Stimulated activated effector memory CD8-positive, alpha-beta T cell treated with anti-CD3 and anti-CD28 coated beads, Interleukin-12 subunit alpha, Interleukin-12 subunit beta, amount 100 ng/mL, for 72 hours (primary cell): ENCODE results near the gene PRDM16.

Source experiments
- ATAC-seq: fragments of 150-1000 bp; cut with Tn5 transposase; 2 replicates; pipeline ENCODE4 v1.10.0; 2021
- DNase-seq, 2 donors: peaks; one replicate each; pipeline ENCODE4 v3.0.0; 2021 to 2022; ENCODE audit warnings: low spot score in 2 of 2
- H3K27ac Mint-ChIP-seq: one replicate; pipeline ENCODE4 v1.8.0; 2022; ENCODE audit warnings: mild to moderate bottlenecking, mixed read lengths
- H3K36me3 Mint-ChIP-seq: one replicate; pipeline ENCODE4 v1.8.0; 2022; ENCODE audit warnings: mild to moderate bottlenecking, mixed read lengths
- H3K4me1 Mint-ChIP-seq: one replicate; pipeline ENCODE4 v1.8.0; 2022; ENCODE audit warnings: mixed read lengths
- H3K4me3 Mint-ChIP-seq: one replicate; pipeline ENCODE4 v1.8.0; 2022; ENCODE audit warnings: mild to moderate bottlenecking, mixed read lengths
- H3K9me3 Mint-ChIP-seq: one replicate; pipeline ENCODE4 v1.8.0; 2022; ENCODE audit warnings: mixed read lengths

Gene PRDM16

DNA sequence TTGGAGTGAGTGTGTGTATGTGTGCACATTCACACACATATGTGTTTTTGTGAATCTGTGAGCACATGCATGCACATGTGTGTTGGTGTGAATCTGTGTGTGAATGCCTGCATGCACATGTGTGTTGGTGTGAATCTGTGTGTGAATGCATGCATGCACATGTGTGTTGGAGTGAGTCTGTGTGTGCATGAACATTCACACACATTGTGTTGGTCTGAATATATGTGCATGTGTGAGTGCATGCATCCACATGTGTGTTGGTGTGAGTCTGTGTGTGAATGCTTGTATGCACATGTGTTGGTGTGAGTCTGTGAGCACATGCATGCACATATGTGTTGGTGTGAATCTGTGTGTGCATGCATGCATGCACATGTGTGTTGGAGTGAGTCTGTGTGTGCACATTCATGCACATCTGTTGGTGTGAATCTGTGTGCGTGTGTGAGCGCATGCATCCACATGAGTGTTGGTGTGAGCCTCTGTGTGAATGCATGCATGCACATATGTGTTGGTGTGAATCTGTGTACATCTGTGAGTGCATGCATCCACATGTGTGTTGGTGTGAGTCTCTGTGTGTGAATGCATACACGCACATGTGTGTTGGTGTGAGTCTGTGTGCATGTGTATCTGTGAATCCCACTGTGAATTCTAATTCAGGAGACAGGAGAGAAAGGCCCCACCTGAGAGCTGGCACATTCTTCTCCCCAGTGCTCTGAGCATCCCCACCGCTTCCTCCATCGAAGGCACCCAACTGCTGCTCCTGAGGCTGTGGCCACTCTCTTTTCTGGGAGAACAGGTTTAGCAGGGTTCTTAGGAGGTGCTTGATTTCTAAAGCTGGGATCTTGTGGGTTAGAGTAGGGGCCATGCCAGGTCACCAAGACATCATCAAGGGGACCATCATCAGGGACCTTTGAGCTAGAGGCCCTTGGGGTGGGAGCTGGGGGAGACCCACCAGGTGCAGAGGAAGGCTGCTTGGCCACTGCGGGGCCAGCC, 267.9 kb downstream of the PRDM16 start:
- Mint-ChIP-seq H3K4me1 (no peaks in the 10 kb centered on the region), H3K4me3 (no peak overlapping the region), H3K9me3 (no peaks in the 10 kb centered on the region), H3K36me3 (no peaks in the 10 kb centered on the region), H3K27ac (no peak overlapping the region)
- ATAC-seq, result no peak
- no peak for DNase-seq

- Mint-ChIP-seq H3K36me3 (no peaks in the 10 kb centered on the region), H3K27ac (no peak overlapping the region), H3K4me3 (no peak overlapping the region), H3K9me3 (no peaks in the 10 kb centered on the region), H3K4me1 (no peaks in the 10 kb centered on the region)
- DNase-seq (no peak), ATAC-seq (no peak)
Observed at GRCh38 chr1:3337798-3338724, 269.1 kb downstream of the PRDM16 start.

- no peak overlapping the region for H3K27ac Mint-ChIP-seq
- no peaks in the 10 kb centered on the region for H3K4me1 Mint-ChIP-seq
- DNase-seq (no peak), ATAC-seq (no peak)
- H3K36me3 Mint-ChIP-seq, result no peaks in the 10 kb centered on the region
- no peak overlapping the region for H3K4me3 Mint-ChIP-seq
- H3K9me3 Mint-ChIP-seq, result peaks cover 4% of the 10 kb centered on the region
Observed at GRCh38 chr1:3338725-3339070, 269.7 kb downstream of the PRDM16 start.

GRCh38 chr1:3339856-3340255, 270.9 kb downstream of the PRDM16 start:
- DNase-seq (no peak), ATAC-seq (no peak)
- Mint-ChIP-seq H3K27ac (no peak overlapping the region), H3K4me1 (no peaks in the 10 kb centered on the region), H3K9me3 (peaks cover 12% of the 10 kb centered on the region), H3K36me3 (no peaks in the 10 kb centered on the region), H3K4me3 (no peak overlapping the region)

DNA sequence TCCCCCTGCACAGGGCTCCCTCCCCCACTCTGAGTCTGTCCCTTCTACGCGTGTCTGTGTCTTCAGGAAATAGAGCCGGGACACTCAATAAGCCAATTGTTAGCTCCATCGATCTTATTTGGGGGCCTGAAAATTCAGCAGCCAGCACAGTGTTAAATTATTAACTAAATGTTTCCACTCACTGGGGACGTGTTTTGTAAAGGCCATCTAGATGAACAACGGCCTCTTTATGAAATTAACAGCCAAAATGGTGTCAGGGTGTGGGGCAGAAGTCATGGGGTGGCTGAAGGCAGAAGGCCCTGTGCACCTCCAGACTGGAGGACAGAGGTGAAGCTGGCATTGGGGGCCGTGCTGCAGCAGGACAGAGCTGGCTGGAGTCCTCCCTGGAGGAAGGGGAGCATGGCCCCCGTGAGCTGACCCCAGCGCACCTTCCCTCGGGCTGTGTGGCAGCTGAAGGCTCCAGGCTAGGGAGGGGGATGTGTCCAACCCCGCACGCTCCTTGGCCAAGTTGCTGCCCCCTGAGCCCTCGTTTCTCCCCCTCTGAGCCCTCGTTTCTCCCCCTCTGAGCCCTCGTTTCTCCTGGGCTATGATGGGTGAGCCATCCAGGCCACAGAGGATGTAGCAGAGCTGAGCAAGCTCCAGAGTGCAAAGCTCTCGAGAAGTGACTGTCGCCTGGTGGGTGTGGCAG, 271.7 kb downstream of the PRDM16 start:
- no peaks in the 10 kb centered on the region for H3K36me3 Mint-ChIP-seq
- DNase-seq (no peak), ATAC-seq (no peak)
- H3K27ac Mint-ChIP-seq, result no peak overlapping the region
- H3K4me1 Mint-ChIP-seq, result no peaks in the 10 kb centered on the region
- H3K4me3 Mint-ChIP-seq, result no peak overlapping the region
- peaks cover 12% of the 10 kb centered on the region for H3K9me3 Mint-ChIP-seq

DNA sequence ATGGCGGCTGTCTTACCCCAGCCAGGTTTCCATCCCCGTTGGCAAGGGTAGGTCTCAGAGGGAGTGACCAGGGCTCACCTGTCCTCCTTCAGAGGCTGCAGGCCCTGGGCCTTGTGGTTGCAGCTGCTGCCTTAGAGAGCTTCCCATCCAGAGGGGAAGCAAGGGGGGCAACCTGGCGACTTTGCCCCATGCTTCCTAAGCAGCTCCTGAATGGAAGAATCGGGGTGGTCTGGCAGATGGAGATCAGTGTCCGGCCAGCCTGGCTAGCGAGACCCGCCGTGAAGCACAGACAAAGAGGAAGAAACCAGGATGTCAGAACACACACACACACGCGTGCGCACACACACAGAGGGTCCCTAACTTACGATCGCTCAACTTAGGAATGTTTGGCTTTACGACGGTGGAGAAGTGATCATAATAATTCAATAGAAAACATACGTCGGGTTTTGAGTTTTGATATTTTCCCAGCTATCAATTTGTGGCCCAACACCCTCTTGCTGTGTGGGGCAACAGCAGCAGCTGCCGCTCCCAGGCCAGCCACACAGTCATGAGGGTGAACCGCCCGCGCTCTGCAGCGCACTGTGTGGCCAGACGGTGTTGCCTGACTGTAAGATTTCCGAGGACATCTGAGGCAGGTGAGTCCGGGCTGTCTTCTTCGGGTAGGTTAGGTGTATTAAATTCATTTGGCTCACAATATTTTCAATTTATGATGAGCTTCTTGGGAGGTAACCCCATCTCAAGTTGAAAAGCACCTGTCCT, 272.4 kb downstream of the PRDM16 start:
- H3K4me3 Mint-ChIP-seq, result no peak overlapping the region
- peaks cover 12% of the 10 kb centered on the region for H3K9me3 Mint-ChIP-seq
- no peak overlapping the region for H3K27ac Mint-ChIP-seq
- DNase-seq, result no peak
- no peak for ATAC-seq
- H3K36me3 Mint-ChIP-seq, result no peaks in the 10 kb centered on the region
- no peaks in the 10 kb centered on the region for H3K4me1 Mint-ChIP-seq

DNA sequence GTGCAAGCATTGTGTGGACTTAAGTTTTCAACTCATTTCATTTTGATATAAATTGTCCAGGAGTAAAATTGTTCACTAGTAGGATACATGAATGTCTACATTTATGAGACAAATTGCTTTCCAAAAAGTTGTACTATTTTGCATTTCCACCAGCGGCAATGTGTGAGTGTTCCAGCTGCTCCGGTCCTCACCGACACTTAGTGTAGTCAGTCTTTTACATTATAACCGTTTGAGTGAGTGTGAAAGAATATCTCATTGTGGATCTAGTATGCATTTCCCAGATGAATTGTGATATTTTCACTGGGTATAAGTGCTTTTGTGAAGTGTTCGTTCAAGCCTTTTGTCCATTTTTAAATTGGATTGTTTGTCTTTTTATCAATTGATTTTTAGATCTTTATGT, 274.0 kb downstream of the PRDM16 start:
- ATAC-seq (no peak), DNase-seq (no peak)
- Mint-ChIP-seq H3K9me3 (peaks cover 12% of the 10 kb centered on the region), H3K4me3 (no peak overlapping the region), H3K4me1 (no peaks in the 10 kb centered on the region), H3K27ac (no peak overlapping the region), H3K36me3 (no peaks in the 10 kb centered on the region)

- Mint-ChIP-seq H3K9me3 (peaks cover 12% of the 10 kb centered on the region), H3K36me3 (no peaks in the 10 kb centered on the region), H3K27ac (no peak overlapping the region), H3K4me3 (no peak overlapping the region), H3K4me1 (no peaks in the 10 kb centered on the region)
- no peak for DNase-seq
- no peak for ATAC-seq
Observed at GRCh38 chr1:3344395-3344794, 275.4 kb downstream of the PRDM16 start.

DNA sequence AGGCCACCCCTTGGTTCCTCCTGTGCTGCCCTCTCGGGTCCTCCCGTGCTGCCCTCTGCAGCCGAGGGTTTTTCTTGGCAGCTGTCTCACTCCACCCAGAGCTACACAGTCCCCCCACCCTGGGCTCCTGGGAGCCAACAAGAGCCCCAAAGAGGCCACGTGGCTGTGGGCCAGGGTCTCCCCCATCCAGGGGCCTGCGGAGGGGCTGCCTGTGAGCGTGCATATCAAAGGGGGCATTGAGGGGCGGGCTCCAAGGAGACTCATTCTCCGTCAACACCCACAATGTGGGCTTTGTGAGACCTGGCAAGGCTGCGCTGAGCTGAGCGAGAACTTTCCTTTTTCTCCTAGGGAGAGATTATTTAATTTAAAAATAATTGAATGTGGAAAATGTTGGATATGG, 276.8 kb downstream of the PRDM16 start:
- no peak for ATAC-seq
- no peak for DNase-seq
- Mint-ChIP-seq H3K27ac (no peak overlapping the region), H3K4me1 (no peaks in the 10 kb centered on the region), H3K4me3 (no peak overlapping the region), H3K9me3 (peaks cover 12% of the 10 kb centered on the region), H3K36me3 (no peaks in the 10 kb centered on the region)

DNA sequence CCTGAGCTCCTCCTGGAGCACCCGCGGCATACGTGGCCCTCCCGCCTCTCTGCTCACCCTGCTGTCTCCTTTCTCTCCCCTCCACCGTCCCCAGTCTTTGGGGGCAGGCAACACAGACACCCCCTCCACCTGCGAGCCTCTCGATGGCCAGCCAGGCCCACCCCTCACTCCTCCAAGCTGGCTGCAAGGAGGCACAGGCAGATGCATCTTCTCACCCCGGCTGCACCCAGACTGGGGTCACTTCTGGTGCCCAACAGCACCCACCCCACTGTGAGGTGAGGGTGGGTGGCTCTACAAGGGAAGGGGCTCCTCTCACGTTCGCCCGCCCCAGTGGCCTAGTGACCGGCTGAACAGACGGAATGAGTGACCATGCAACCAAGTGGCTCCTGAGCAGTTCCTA, 277.5 kb downstream of the PRDM16 start:
- ATAC-seq (no peak), DNase-seq (no peak)
- Mint-ChIP-seq H3K36me3 (no peaks in the 10 kb centered on the region), H3K4me1 (no peaks in the 10 kb centered on the region), H3K9me3 (peaks cover 12% of the 10 kb centered on the region), H3K27ac (no peak overlapping the region), H3K4me3 (no peak overlapping the region)

GRCh38 chr1:3347257-3348020, 278.4 kb downstream of the PRDM16 start:
- DNase-seq, result no peak
- no peak overlapping the region for H3K4me3 Mint-ChIP-seq
- no peaks in the 10 kb centered on the region for H3K36me3 Mint-ChIP-seq
- no peak overlapping the region for H3K27ac Mint-ChIP-seq
- no peak for ATAC-seq
- H3K9me3 Mint-ChIP-seq, result peaks cover 12% of the 10 kb centered on the region
- H3K4me1 Mint-ChIP-seq, result no peaks in the 10 kb centered on the region

DNA sequence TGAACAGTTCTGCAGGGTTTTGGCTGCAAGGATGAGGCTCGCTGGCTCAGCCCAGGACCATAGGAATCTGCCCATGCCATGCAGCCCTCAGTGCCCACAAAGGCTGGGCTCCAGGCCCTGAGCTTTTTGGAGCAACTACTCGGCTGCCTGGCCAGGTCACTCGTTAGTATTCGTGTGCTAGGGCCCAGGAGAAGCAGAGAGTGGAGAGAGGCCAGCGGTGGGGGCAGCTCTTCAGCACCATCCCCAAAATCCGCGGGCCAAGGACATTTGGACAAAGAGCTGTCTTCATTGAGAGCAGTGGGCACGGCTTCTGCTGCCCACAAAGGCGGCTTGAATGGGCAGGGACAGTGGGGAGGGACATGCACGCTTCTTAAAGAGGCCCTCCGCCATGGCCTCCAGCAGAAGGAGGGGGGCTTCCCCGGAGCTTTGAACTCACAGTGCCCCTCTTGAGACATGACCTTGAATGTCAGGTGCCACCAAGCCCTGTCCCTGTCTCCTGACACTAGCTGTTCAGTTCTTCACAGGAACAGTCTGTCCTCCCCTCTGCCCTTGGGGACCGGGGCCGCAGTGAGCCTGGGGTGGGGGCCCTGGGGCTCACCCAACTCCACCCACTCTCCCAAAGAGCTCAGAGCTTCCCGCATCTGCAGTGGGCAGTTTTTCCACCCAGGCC, 279.3 kb downstream of the PRDM16 start:
- Mint-ChIP-seq H3K27ac (no peak overlapping the region), H3K4me3 (no peak overlapping the region), H3K4me1 (no peaks in the 10 kb centered on the region), H3K36me3 (no peaks in the 10 kb centered on the region), H3K9me3 (peaks cover 10% of the 10 kb centered on the region)
- no peak for ATAC-seq
- no peak for DNase-seq

DNA sequence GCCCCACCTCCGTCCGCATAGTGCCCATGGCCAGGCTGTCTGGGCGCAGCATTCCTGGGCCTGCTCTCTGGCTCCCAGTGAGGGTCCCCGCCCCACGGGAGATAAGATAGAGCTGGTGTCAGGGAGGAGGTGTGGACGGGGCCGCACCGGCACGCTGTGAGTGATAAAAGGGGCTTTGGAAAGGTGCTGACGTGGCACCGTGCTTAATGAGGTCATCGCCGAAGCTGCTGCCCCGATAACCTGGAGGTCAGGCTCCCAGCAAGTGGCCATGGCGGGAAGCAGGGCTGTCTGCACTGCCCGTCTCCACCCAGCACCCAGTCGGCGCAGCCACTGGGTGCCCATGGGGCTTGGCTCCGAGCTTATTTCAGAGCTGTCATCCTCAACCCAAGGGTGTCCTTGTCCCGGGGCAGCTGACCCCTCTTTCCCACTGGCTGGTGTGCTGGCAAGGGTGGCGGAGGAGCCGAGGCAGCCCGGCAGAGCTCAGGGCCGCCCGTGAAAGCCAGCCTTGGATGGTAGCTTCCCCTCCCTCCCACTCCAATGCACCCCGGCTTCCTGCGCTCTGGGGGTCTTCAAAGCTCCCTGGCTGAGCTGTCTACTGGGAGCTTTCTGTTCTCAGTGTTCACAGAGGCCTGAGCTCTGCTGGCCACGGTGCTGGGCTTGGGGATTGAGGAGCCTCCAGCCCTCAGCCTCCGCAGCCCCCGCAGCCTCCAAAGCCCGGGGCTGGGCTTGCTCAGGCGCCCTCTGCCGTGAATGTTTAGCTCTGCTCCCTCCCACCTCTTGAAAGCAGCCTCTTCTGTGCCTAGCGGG, 280.4 kb downstream of the PRDM16 start:
- Mint-ChIP-seq H3K27ac (no peak overlapping the region), H3K36me3 (no peaks in the 10 kb centered on the region), H3K4me3 (no peak overlapping the region), H3K4me1 (no peaks in the 10 kb centered on the region), H3K9me3 (peaks cover 3% of the 10 kb centered on the region)
- ATAC-seq, result no peak
- no peak for DNase-seq
